Islet of Langerhans (tissue), 1 donor: ENCODE measurements around the gene CCDC66.
"Not testable (repeated sequence)": the region's sequence is repeated elsewhere in the genome, so short reads cannot be mapped to it uniquely, and the experiment has no call there.

Experiments used
- FAIRE-seq: peaks from one replicate; lab custom pipeline; 2011; peaks lifted over from hg19 to GRCh38; lab: Jason Lieb, UNC

CCDC66 gene

GRCh38 chr3:56556908-56557830 lies at the start of gene CCDC66:
CCDC66 (plus strand) TSS chr3:56557175; CDS start chr3:56557243, 68 bp downstream.
- peak; percentile 92 for FAIRE-seq

- FAIRE-seq = no peak
Observed at GRCh38 chr3:56519641-56520040, 37.3 kb upstream of the CCDC66 start.

GRCh38 chr3:56522374-56522773 lies 34.6 kb upstream of the CCDC66 start:
- FAIRE-seq = no peak

- FAIRE-seq = no peak
Observed at GRCh38 chr3:56525291-56525690, 31.7 kb upstream of the CCDC66 start.

GRCh38 chr3:56536735-56537134 lies 20.2 kb upstream of the CCDC66 start:
- no peak for FAIRE-seq

- FAIRE-seq = no peak
Observed at GRCh38 chr3:56547486-56547885, 9.5 kb upstream of the CCDC66 start.

GRCh38 chr3:56557831-56558170 lies 826 bp downstream of the CCDC66 start:
- no peak for FAIRE-seq

- no peak for FAIRE-seq
Observed at GRCh38 chr3:56573501-56573900, 16.5 kb downstream of the CCDC66 start.

- FAIRE-seq = not testable (repeated sequence)
Observed at GRCh38 chr3:56581941-56582340, 25.0 kb downstream of the CCDC66 start.

GRCh38 chr3:56584275-56584674 lies 27.3 kb downstream of the CCDC66 start:
- not testable (repeated sequence) for FAIRE-seq

GRCh38 chr3:56590814-56591213 lies 33.8 kb downstream of the CCDC66 start:
- no peak for FAIRE-seq

GRCh38 chr3:56591262-56591661 lies 34.3 kb downstream of the CCDC66 start:
- no peak for FAIRE-seq

- peak; percentile 98 for FAIRE-seq
Observed at GRCh38 chr3:56593455-56594158, 36.6 kb downstream of the CCDC66 start.

GRCh38 chr3:56595975-56596840 lies 39.2 kb downstream of the CCDC66 start:
- no peak for FAIRE-seq

- not testable (repeated sequence) for FAIRE-seq
Observed at GRCh38 chr3:56608479-56608878, 51.5 kb downstream of the CCDC66 start.

- FAIRE-seq = no peak
Observed at GRCh38 chr3:56610669-56611335, 53.8 kb downstream of the CCDC66 start.

- no peak for FAIRE-seq
Observed at GRCh38 chr3:56611364-56611763, 54.4 kb downstream of the CCDC66 start.

GRCh38 chr3:56612146-56612545 lies 55.2 kb downstream of the CCDC66 start:
- FAIRE-seq = no peak

GRCh38 chr3:56613016-56613415 lies 56.0 kb downstream of the CCDC66 start:
- no peak for FAIRE-seq

- no peak for FAIRE-seq
Observed at GRCh38 chr3:56616478-56617006, 59.6 kb downstream of the CCDC66 start.

- no peak for FAIRE-seq
Observed at GRCh38 chr3:56620371-56620770, 63.4 kb downstream of the CCDC66 start.

- no peak for FAIRE-seq
Observed at GRCh38 chr3:56621681-56622080, 64.7 kb downstream of the CCDC66 start.
